ENCODE measurements around the gene TTC21A.

Gene TTC21A

DNA sequence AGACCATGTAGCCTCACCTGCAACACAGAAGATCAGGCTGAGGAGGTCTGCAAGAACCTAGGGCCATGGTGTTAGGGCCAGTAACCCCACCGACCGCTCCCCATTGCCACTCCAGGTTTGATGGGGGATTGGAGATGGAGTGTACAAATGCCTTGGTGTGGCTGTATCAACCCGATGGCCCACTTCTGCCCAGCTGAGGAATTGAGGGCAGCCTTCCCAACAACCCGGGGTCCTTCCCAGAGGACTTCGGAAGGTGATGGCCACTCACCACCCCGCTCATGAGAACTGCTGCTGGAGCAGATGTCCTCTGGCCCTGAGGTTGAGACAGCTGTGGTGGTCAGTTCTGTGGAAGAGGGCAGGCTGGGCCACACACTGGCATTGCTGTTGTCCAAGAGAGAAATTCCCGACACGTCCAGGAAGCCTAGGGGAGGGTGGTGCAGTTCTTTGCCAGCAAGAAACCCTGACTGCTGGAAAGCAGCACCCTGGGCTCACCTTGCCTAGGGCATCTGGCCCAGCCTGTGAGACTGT is 8.9 kb upstream of the TTC21A start:
- no peak for DNase-seq

DNA sequence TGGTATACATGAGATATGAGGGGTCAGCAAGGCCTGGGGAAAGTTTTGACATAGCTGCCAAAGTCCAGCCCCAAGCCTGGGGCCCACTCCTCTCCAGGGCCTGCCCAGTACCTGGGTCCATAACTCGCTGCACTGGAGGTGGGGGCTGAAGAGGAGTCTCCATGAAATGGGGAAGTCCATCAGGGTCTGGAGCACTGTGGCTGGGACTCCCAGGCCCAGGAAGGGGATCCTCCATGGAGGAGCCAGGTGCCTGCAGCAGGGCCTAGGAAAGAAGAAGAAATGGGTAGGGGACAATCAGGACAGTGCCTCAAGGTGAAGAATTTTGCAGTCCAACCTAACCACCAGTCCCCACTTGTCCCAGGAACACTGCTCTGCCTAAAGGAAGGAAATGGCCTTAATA is 8.2 kb upstream of the TTC21A start:
- no peak for DNase-seq

DNA sequence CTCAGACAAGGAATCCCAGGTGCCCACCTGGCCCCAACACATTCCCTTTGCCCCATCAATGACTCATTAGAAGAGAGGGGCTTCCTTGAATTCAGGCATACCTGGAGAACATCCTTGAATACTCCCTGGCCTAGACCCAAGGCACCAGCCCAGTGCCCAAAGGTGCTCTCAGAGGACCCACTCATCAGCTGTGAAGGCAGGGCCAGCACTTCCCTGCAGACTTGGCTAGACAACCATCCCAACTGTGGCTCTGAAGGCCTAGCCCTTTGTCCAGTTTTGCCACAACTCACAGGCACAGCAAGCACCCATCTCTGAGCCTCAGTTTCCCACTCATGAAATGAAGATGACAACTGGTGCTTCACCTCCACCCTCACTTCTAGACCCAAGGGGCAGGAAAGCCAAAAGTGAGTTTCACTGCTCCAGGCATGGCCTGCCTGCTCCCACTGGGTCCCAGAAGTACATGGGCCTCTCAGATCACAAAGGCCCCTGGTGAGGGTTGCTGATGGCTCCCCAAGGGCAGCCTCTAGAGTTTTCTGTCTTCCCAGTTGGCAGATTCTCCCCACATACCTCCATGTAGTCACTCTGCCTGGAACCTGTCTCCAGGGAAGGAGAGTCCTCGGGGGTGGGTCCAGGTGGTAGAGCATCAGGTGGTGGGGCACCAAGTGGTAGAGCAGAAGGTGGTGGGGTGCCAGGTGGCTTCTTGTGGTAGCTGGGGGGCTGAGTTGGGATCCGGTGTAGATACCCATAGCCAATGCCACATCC is 7.6 kb upstream of the TTC21A start:
- no peak for DNase-seq

DNA sequence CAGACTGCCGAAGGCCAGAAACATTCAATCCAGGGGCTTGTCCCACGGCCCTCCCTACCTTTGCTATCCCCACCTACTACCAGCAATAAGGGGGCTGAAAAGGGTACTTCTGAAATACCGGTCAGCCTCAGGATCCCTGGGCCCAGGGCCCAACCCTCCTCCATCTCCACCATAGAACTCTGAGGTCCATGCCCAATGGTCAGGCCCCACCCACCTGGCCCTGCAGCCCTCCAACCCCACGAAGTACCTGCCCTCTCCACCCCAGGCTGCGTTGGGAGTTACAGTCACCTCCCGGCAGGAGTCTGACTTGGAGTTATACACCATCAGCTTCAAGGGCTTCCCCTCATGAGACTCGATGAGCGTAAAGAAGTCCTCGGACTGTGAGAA is 7.0 kb upstream of the TTC21A start:
- no peak for DNase-seq

DNA sequence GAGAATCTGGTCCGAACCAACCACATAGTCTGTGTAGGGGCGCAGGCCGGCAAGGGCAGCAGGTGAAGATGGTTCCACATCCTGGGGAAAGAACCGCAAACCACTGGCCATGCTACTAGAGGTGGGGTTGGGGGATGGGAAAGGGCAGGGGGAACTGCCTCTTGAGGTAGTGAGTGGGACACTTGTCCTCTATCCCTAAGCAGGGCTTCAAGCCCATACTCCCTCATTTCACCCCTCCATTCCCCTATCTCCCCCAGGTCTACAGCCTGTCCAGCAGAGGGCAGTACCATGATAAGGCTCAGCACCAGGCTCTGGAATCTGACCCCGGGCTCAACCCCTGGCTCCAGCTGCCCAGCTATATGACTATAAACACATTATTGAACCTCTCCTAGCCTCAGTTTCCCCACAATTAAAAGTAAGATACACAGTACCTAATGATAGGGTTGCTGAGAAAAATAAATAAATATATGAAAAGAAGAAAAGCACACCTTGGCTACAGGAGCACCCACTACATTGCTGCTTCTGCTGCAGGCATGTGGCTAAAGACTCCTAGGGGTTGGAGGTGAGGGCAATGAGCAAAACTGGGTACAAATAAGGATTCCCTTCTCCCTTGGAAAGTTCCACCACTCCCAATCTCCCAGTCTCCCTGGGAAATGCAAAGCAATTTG is 6.3 kb upstream of the TTC21A start:
- no peak for DNase-seq

DNA sequence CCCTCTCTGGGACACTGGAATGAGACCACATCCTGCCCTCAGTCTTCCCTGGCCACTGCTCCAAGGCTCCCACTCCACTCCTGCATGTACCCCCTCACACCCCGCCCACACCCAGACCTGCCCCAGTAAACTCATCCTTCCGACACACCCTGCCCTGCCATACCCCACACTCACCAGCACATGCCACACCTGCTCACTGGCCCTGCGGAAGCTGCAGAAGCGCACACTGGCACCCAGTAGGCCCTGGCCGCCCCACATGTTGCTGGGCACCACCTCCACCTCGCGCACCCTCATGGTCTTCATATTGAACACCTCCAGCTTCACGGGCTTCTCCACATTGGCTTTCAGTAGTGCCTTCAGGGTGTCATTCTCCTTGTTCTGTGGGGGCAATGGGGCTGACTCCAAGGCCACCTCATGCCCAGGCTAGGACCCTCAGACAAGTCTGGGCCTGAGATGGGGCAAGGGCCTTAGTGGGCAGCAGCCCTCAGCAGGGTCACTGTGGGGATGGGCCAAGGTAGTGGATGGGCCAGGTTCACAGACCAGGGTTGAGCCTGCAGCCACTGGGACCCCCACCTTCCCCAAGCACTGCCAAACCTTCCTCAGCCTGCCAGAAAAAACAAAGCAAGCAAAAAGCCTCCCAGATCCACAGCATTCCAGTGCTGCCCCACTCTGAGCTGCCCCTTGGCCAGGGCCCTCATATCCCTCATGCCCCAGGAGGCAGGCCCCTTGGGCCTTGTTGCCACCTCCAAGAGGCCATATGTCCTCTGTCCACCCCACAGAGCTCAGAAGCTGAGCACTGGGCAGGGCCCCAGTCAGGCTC is 4.8 kb upstream of the TTC21A start:
- DNase-seq: no peak

DNA sequence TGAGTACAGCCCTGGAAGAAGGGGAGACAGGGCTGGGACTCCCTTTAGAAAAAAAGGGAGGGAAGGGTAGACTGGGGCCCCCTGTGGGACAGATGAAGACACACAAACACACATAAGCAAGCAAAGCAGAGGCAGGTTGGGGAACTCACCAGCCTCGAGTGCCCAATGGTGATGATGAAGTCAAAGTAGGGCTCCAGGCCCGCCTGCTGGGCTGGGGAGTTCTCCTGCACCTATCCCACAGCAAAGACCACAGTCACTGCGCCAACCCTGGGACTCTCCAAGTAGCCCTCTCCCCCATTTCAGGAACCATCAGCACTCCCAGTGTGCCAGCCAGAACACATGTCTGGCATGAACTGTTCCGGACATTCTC is 4.2 kb upstream of the TTC21A start:
- no peak for DNase-seq

DNA sequence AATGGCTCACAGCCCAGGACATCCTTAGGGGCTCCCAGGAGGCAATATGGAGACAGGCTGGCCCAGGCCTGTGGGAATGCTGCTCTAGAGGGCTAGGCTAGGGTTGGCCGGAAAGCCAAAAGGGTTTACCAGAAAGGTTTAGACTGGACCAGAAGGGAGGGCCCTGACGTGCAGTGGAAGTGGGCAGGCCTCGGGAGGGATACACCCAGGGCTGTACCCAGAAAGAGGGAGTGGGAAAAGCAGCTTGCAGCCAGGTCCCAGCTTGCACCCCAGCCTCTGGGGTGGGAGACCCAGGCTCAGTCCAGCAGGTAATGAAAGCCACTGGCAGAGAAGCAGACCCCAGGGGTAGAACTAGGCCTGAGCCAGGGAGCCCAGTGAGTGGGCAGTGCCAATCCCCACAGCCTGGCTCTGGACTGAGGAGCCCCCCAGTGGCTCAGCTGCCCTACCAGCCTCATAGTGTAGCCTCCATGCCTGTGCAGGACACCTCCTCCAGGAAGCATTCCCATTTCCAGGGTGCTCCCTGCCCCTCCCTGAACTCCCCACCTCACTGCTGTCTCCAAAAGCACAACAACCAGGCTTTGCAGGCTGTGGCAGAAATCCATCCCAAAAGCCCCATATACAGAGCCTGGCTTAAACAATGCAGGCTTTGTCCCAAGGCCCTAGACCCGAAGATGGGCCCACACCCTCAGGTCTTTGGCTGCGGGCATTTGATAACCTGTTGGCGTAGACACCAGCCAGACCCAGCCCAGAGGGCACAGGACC is 3.5 kb upstream of the TTC21A start:
- DNase-seq: no peak

DNA sequence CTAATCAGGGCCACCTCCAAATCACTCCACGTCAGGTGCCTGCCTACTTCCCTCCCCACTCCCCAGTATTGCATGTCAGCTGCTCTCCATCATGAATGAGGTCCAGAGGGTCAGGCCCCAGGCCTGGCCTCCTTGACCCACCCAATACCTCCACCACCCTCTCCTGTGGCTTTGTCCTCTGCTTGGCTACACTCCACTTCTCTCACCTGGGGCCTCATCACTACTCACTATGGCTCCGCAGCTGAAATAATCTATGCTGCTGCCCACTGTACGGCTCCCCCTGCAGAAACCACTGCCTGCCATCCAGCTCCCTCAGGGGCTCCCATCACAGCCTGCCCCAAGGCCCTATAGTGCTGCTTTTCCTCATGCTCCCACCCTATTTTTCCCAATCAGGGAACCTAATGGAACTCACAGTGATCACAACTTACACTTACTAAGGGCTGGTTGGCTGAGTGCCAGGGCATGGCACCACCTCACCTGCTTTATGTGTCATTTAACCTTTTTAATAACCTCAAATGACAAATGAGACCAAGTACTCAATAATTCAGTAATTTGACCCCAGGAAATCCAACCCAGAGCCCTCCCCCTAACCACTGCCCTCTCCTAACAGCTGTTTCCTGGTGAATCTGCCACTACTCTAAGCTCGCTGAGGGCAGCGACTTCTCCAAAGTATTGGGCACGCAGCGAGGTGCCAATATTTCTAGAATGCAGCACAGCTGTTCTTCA is 2.4 kb upstream of the TTC21A start:
- no peak for DNase-seq

DNA sequence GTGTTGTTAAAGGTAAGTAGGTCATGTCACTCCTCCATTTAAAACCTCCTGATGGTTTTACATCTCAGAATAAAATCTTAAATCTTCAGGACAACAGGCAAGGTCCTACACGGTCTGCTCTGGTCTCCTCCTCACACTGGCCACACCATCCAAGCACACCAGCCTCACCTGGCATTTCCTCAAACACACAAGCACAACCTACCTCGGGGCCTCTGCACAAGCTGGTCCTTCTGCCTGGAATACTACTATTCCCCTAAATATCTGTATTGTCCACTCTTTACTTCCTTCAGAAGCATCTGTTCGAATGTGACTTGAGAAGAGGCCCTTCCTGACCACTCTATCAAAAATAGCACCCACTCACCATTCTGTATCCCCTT is 1.8 kb upstream of the TTC21A start:
- no peak for DNase-seq

DNA sequence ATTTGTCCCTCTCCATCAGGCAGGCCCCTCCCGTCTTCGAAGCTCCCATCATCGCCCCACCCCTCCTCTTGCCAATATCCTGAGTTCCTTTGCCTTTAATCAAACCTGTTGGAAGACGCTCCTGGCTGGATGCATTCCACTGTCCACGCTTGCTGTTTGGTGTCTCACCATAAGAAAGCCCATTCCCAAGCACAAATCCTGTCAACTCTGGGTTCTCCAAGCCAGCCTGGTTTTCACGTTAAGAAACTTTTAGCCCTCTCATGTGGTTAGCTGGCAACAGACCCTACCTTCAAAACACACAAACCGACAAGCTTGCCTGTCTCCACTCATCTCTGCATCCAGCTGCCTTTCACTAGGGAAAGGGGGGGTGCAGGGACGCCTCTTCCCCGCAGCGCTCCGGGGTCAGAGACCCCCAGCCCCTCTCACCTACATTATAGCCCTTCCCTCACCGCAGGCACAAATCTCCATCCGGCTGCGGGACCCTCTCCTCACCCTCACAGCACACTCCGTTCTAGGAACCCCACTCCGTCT is 1.1 kb upstream of the TTC21A start:
- DNase-seq: no peak

DNA sequence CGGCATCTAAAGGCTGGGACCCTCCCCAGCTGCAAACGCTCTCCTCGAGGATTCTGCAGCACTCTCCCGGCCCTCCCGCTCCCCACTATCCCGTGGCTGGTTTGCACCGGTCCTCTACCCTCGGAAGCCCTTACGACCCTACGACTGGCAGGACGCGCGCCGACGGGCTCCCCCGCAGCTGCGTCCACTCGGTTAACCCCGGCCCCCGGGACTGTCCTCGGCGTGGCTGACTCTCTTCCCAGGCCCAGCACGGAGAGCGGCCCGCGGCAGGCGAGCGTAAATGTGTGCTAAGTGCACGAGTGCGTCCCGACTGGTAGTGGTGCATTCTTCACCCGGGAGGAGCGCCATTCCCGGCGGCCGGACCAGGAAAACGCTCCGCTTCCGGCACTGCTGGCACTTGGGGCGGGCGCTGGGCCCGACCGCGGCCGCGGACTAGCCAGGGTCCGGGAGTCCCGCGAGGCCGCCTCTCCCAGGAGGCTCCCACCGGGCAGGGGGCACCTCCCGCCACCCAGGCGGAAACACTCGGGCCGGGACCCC is 561 bp upstream of the TTC21A start:
- DNase-seq: no peak

DNA sequence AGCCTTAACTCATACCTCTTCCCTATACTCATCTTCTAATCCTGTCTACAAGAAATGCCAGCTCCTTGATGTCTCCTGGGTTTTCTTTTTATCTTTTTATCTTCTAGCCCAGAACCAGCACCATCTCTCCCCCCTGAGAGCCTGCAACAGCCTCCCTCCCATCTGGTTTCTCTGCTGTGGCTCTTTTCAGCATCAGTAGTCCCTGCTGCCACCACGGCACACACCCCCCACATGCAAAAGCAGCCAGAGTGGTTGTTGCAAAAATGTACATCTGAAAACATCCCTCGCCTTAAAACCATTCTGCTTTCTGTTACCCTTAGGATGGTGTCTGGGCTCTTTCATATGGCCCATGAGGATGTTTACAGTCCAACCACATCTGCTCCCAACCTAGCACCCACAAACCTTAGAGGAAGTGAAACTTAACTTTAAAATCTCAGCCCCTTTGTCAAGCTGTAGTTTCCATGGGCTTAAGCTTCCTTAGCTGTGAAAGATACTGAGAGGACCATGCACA is 775 bp downstream of the TTC21A start:
- DNase-seq: no peak

DNA sequence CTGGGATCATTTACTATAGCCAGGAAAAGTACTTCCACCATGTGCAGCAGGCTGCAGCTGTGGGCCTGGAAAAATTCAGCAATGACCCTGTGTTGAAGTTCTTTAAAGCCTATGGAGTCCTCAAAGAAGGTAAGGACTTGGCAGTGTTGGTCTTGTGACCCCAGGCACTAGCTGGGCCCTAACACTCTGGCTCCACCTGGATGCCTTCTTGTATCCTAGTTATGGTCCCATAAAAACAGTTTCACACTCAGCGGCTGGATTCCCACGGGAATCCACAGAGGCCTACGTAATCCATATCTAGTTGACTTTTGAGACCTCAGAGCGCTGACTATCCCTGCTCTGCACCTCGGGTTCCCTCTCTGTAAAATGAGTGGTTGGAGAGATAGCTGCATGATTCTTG is 1.6 kb downstream of the TTC21A start:
- DNase-seq: no peak

DNA sequence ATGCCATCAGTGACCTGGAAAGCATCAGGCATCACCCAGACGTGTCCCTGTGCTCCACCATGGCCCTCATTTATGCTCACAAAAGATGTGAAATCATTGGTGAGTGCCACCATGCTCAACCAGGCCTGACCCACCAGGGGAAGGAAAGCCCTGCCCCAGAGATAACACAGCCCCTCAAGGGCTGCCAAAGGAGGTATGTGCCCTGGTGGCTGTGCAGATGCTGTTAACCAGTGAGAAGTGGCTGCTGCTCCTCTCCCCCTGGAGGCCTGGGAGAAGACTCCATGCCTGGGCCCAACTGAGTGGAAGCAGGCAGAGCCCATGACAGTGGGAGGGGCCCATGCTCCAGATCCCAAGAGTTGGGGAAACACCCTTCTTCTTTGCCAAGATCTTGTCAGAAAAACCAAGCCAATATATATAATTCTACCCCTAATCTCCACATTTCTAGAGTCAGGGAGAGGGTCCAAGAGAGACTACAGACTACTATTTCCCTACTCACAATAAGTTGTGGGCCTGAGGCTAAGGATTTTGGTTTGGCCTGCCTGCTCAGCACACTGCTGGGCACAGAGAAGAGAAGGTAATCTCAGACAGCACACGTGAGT is 2.7 kb downstream of the TTC21A start:
- no peak for DNase-seq

DNA sequence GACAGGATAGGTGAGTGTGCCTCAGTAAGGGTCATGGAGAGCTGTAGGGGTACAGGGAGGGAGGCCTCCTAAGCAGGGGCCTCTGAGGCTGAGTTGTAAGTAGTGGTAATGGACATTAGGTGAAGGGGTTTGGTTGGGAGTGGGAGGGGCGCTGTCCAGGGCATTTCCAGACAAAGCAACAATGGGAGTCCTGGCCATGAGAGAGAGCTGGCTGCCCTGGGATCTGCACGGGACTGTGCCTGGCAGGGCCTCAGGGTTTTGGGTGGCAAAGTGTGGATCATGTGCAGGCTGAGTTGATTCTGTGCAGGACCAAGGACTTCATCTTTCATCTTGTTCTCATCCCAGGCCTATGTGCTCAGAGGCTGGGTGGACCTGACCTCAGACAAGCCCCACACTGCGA is 4.6 kb downstream of the TTC21A start:
- DNase-seq: no peak

DNA sequence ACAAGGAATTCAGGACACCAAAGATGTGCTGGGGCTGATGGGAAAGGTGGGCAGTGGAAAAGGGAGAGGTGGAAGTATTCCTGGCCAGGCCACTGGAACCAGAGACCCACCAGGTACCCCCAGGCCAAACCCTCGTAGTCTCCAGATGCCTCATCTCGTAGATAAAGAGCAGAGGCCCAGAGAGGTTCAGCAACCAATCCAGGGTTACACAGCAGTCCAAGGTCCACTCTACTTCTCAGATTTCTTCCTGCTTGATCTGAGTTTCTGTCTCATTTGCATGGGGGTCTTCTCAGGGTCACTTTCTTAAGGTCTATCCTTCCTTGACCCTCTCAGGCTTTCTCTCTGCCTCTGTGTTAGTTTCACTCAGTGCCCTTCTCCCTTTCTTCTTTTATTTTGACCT is 5.1 kb downstream of the TTC21A start:
- no peak for DNase-seq

DNA sequence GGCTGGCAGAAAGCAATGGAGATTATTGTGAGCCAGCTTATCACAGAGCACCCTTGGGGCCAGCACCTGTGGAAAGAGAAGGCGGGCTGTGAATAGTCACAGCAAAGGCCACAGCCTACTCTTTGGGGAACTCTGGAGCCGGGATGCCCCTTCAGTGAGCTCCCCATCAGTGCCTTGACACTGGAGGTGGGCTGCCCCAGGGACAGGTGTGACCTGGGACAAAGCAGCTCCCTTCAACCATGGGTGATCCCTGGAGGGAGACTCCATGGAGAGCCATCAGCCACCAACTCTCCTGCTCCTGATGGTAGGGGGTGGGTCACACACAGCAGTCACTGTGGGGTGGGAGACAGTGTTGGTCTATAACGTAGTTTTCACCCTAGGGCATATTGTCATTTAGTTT is 5.8 kb downstream of the TTC21A start:
- no peak for DNase-seq

DNA sequence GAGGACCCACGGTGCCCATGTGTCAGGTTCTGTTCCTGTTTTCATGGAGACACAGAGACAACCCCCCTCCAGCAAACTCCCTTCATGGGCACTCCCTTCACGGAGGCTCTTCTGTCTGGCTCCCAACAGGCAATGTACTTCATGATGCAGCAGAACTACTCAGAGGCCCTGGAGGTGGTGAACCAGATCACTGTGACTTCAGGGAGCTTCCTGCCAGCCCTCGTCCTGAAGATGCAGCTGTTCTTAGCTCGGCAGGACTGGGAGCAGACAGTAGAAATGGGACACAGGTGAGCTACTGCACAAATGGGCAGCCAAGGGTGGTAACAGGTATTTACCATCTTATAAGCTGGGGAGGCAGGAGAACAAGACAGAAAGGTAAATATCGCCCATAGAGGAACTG is 7.0 kb downstream of the TTC21A start:
- DNase-seq: no peak

DNA sequence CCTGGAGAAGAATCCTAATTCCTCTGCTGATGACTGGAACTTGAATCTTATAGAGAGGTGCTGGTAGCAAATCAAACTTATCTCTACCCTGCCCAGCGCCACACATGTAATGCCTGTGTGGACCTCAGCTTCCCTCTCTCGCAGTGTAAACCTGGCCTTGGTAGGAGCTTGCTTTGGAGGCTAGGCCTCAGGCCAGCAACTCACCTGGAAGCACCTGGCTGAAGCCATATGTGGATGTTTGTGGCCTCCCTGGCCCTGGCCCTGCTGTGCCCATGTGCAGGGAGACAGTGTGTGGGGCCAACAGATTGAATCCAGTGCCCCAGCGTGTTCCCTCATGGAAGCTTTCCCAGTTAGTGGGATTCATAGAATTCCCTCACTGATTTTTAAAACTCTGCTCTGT is 8.4 kb downstream of the TTC21A start:
- no peak for DNase-seq

DNA sequence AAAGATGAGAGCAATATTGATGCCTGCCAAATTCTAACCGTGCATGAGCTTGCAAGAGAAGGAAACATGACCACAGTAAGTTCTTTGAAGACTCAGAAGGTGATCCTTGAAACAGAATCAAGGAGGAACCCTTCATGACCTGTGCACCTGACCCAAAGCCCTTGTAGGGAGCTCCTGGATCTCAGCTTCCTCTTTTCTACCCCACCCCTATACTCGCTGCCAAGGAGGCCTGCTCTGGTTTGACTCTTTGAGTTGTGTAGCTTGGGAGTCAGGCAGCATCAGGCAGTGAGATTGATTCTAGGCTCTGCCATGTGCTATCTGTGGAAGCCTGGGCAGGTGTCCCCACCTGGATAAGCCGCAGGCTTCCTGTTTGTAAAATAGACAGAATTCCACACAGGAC is 10.6 kb downstream of the TTC21A start:
- no peak for DNase-seq
